ENCODE results near the gene RALGPS1. TPM values are rescaled to one million over a fixed set of nuclear protein-coding genes. Genes with fewer than 3 reads are reported as not detected.
A peak's percentile ranks its signal among the peaks of the same experiment; 100 is the strongest.

RALGPS1 gene
- total RNA-seq, 4 donors from 2014 or later = 3.3 to 9.8 (median 6.7) TPM

DNA sequence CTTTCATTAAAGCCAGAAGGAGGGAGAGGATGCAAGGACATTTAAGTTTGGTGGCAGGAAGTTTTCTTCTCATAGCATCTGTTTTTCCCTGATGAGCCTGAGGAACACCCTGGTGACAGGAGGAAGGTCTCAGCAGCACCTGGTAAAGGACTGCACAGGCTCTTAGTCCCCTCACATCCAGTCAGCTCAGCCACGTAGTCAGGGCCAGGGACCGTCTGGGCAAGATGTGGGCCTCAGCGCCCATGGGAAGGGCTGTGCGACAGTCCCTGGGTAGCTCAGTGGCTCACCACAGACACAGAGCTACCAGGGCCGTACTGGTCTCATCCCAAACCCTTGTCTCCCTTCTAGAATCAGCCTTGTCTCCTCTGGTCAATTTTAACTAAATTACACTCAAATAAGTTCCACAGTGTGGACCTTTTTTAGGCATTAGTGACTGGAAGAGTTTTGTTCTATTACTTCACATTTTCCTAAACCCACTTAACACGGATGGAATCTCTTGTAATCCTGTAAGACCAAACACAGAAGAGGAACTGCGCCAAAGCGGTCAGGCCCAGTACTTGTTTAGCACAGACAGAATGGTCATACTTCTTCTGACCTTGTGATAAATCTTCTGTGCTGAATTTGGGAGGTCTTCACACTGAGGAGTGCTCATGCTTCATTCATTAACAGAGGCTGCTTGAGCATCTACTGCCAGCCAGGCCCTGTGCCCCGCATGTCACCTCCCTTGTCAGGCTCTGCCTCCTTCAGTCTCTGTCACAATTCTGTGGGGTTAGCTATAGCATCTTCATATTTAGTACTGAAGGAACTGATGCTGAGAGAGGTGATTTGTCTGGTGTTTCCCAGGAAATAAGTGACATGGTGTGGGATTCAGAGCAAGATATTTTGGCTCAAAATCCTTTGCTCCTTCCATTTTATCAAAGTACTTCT lies 116.5 kb downstream of the RALGPS1 start:
- Histone ChIP-seq H3K9me3 (no peaks in the 10 kb centered on the region), H3K27me3 (no peaks in the 10 kb centered on the region), H3K27ac (peak overlapping the region in 3 of 4 donors; percentile 20 to 53 (median 47)), H3K4me1 (peaks cover 0 to 38% (median 7%) of the 10 kb centered on the region in 4 donors), H3K36me3 (no peaks in the 10 kb centered on the region), H3K4me3 (no peak overlapping the region)
- 89% methylated on average over 9 of the region's 9 CpGs for WGBS, 2 donors
- no peak for TF ChIP-seq POLR2A (IDR thresholded peaks at IDR 0.05)
- TF ChIP-seq EP300 (IDR thresholded peaks at IDR 0.05) = no peak
- TF ChIP-seq, protein P1, sequence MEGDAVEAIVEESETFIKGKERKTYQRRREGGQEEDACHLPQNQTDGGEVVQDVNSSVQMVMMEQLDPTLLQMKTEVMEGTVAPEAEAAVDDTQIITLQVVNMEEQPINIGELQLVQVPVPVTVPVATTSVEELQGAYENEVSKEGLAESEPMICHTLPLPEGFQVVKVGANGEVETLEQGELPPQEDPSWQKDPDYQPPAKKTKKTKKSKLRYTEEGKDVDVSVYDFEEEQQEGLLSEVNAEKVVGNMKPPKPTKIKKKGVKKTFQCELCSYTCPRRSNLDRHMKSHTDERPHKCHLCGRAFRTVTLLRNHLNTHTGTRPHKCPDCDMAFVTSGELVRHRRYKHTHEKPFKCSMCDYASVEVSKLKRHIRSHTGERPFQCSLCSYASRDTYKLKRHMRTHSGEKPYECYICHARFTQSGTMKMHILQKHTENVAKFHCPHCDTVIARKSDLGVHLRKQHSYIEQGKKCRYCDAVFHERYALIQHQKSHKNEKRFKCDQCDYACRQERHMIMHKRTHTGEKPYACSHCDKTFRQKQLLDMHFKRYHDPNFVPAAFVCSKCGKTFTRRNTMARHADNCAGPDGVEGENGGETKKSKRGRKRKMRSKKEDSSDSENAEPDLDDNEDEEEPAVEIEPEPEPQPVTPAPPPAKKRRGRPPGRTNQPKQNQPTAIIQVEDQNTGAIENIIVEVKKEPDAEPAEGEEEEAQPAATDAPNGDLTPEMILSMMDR (IDR thresholded peaks at IDR 0.05) = no peak
- DNase-seq (ENCODE audit: low spot score in 2 of 2) = peak in 1 of 2 donors; percentile 59

DNA sequence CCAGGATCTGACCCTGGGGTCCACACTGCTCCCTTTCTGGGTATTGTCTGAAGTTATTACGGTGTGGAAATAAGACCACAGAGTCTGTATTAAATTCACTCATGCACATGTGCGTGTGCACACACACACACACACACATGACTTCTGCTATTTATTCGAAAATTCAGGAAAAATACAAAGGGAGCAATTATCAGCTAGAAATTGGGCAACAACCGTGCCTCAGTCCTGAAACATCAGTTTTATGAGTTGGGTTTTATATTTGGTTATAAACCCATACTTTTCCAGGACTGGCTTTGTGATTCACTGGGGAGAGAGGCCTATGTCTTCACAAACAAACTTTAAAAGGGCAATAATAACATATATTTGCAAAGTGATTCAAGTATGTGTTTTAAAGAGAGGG lies 117.7 kb downstream of the RALGPS1 start:
- 49 to 51% methylated on average over 4 of the region's 4 CpGs for WGBS, 2 donors
- H3K36me3 ChIP-seq = no peaks in the 10 kb centered on the region
- H3K4me3 ChIP-seq = no peak overlapping the region
- no peak for TF ChIP-seq POLR2A (IDR thresholded peaks at IDR 0.05)
- TF ChIP-seq, protein P1 (IDR thresholded peaks at IDR 0.05) = no peak
- no peak for TF ChIP-seq EP300 (IDR thresholded peaks at IDR 0.05)
- peak overlapping the region in 2 of 4 donors; percentile 47 to 53 for H3K27ac ChIP-seq
- no peaks in the 10 kb centered on the region for H3K27me3 ChIP-seq
- H3K9me3 ChIP-seq = no peaks in the 10 kb centered on the region
- DNase-seq (ENCODE audit: low spot score in 2 of 2) = no peak
- peaks cover 0 to 44% (median 17%) of the 10 kb centered on the region in 4 donors for H3K4me1 ChIP-seq

DNA sequence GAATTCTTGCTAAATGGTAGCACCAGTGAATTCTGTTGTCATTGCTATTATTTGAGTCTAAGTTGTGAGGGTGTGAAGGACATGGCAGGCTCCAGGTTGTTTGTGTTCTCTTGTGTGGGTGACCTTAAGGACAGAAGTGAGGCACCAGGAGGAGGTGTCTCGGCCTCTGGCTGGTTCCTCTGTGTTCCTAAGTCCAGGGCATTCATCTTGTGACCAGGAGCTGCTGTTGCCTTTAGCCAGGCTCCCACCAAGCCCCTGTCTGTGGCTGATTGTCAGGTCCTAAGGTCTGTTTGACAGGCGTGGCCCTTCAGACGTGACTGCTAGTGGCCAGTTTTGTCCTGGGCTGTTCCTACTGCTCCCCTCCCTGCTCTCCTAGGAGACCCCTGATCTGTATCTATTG lies 118.5 kb downstream of the RALGPS1 start:
- Histone ChIP-seq H3K9me3 (no peaks in the 10 kb centered on the region), H3K36me3 (no peaks in the 10 kb centered on the region), H3K4me1 (peaks cover 0 to 44% (median 17%) of the 10 kb centered on the region in 4 donors), H3K27ac (peak overlapping the region in 2 of 4 donors; percentile 47 to 53), H3K27me3 (no peaks in the 10 kb centered on the region), H3K4me3 (no peak overlapping the region)
- 88 to 93% methylated on average over 3 of the region's 3 CpGs for WGBS, 2 donors
- TF ChIP-seq POLR2A (IDR thresholded peaks at IDR 0.05) (no peak), EP300 (IDR thresholded peaks at IDR 0.05) (no peak)
- TF ChIP-seq, protein P1 (IDR thresholded peaks at IDR 0.05) = no peak
- no peak for DNase-seq (ENCODE audit: low spot score in 2 of 2)

DNA sequence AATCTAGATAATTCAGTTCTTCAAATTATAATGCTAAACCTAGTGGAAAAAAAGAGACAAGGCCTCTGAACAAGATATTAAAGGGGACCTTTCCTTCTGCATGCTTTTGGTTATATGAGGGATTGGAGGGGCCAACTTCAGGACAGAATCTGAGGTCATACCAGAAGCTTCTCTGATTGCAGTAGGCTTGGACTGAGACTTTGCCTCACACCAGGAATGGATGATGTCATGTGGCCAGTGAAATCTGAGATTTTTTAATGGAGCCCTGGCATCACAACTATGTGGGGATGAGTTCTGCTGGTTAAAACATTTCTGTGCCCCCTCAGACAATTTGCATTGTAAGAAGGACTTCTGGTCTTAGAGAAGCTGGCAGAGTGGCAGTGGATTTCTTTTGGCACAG lies 119.2 kb downstream of the RALGPS1 start:
- Histone ChIP-seq H3K9me3 (no peaks in the 10 kb centered on the region), H3K27ac (peak overlapping the region in 1 of 4 donors; percentile 53), H3K36me3 (no peaks in the 10 kb centered on the region), H3K4me1 (peaks cover 0 to 44% (median 19%) of the 10 kb centered on the region in 4 donors), H3K4me3 (no peak overlapping the region), H3K27me3 (no peaks in the 10 kb centered on the region)
- DNase-seq (ENCODE audit: low spot score in 2 of 2) = no peak
- no peak for TF ChIP-seq POLR2A (IDR thresholded peaks at IDR 0.05)
- TF ChIP-seq, protein P1 (IDR thresholded peaks at IDR 0.05) = no peak
- no peak for TF ChIP-seq EP300 (IDR thresholded peaks at IDR 0.05)

DNA sequence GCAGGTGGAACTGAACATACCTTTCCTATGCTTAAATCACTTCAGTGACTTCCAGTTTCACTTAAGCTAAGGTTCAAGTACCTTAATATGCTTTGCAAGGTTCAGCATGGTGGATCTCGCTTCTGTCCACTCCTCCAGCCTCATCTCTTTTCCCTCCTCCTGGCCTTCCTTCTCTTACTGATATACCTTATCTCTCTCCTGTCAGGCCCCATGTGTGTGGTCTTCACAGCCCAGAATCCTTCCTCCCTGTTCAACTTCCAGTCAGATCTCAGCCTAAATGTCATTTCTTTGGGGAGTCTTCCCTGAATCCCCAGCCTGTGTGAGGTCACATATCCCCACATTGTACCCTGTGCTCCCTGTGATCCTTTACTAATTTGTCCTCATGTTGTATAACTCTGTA lies 120.1 kb downstream of the RALGPS1 start:
- Histone ChIP-seq H3K36me3 (no peaks in the 10 kb centered on the region), H3K4me1 (peaks cover 0 to 44% (median 19%) of the 10 kb centered on the region in 4 donors), H3K27me3 (no peaks in the 10 kb centered on the region), H3K9me3 (no peaks in the 10 kb centered on the region), H3K4me3 (no peak overlapping the region), H3K27ac (peak overlapping the region in 3 of 4 donors; percentile 32 to 79 (median 77))
- 97 to 100% methylated on average over 1 of the region's 1 CpG for WGBS, 2 donors
- DNase-seq (ENCODE audit: low spot score in 2 of 2) = no peak
- TF ChIP-seq EP300 (IDR thresholded peaks at IDR 0.05) (no peak), POLR2A (IDR thresholded peaks at IDR 0.05) (no peak)
- TF ChIP-seq, protein P1 (IDR thresholded peaks at IDR 0.05) = no peak

Data from tibial nerve (tissue), 4 donors.